HCT116 (cell line): Measurements from ENCODE around the gene BCAR3.

Source experiments
- EGR1 ChIP-seq: IDR thresholded peaks from 2 replicates; pipeline ENCODE4 v1.6.1; 2012; ENCODE audit warnings: low read depth
- EZH2 ChIP-seq: fragments of 200-600 bp; sonication (generic); IDR thresholded peaks from 2 replicates; pipeline ENCODE4 v1.6.1; 2017; ENCODE audit warnings: antibody characterized with exemption, mixed run types
- POLR2A ChIP-seq: IDR thresholded peaks from 2 replicates; pipeline ENCODE4 v1.7.0; 2011; ENCODE audit warnings: borderline replicate concordance; ENCODE audit not compliant: insufficient read depth, insufficient read length; ENCODE audit errors: extremely low read depth
- POLR2AphosphoS5 ChIP-seq: IDR thresholded peaks from 2 replicates; pipeline ENCODE4 v1.6.1; 2011; ENCODE audit warnings: mild to moderate bottlenecking, low read depth, low read length, moderate library complexity
- SIN3A ChIP-seq: IDR thresholded peaks from 2 replicates; pipeline ENCODE4 v1.6.1; 2012; ENCODE audit warnings: low read depth
- TF ChIP-seq, protein P1 (sequence below), 3 experiments: fragments of 200-600 bp in 1 of 3; sonication (generic) in 1 of 3; IDR thresholded peaks in 2 of 3; conservative IDR thresholded peaks in 1 of 3; 2 replicates each; pipeline ENCODE4 v1.5.1; 2012 to 2017; ENCODE audit warnings: low read depth in 2 of 3, low read length in 2 of 3, antibody characterized with exemption in 1 of 3, borderline replicate concordance in 1 of 3, control low read depth in 1 of 3, mild to moderate bottlenecking in 1 of 3, mixed read lengths in 1 of 3, mixed run types in 1 of 3, moderate library complexity in 1 of 3; ENCODE audit not compliant: insufficient read depth in 1 of 3

DNA sequence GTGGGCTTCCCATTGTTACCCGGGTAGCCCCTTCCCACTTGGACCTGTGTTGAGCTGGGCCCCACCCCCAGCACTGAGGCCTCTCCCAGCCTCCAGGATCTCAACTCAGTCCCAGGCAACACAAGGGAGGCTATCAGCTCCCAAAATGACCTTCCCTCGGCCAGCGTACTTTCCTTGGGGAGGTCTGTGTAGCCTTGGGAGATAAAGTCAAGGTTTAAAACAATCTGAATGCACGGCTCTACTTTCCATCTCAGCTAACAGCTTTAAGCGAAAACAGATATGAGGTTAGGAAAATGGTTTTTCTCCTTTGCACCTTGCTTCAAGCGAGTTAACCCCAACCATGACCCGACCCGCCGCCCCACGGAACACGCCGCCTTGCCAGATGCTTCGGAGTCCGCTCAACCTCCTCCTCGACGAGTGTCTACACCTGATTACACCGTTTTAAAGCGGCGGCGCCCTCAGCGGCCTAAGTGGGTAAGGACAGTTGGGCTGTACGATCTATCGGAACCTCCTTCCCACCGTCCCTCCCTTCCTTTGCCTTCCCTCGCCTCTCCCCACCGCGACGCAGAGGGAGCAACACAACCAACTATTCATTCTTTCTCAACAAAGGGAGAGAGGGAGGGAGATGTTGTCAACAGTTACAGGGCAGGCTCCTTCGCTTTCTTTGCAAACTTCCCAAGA, 1.1 kb downstream of the BCAR3 start:
- TF ChIP-seq POLR2AphosphoS5 (peak; percentile 45), EGR1 (no peak), SIN3A (no peak), POLR2A (no peak), EZH2 (no peak)
- TF ChIP-seq, protein P1, sequence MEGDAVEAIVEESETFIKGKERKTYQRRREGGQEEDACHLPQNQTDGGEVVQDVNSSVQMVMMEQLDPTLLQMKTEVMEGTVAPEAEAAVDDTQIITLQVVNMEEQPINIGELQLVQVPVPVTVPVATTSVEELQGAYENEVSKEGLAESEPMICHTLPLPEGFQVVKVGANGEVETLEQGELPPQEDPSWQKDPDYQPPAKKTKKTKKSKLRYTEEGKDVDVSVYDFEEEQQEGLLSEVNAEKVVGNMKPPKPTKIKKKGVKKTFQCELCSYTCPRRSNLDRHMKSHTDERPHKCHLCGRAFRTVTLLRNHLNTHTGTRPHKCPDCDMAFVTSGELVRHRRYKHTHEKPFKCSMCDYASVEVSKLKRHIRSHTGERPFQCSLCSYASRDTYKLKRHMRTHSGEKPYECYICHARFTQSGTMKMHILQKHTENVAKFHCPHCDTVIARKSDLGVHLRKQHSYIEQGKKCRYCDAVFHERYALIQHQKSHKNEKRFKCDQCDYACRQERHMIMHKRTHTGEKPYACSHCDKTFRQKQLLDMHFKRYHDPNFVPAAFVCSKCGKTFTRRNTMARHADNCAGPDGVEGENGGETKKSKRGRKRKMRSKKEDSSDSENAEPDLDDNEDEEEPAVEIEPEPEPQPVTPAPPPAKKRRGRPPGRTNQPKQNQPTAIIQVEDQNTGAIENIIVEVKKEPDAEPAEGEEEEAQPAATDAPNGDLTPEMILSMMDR (IDR thresholded peaks at IDR 0.05 in 2 of 3, conservative IDR thresholded peaks at IDR 0.05 in 1 of 3; ENCODE audit: borderline replicate concordance in 1 of 3, insufficient read depth in 1 of 3, low read depth in 2 of 3, low read length in 2 of 3): peak in 2 of 3 experiments; percentile 58 to 66; a peak in 4 of 6 replicates
